Progenitor cell of endocrine pancreas (in vitro differentiated cells): Measurements from ENCODE around the gene NR2F6. TPM values are rescaled to one million over a fixed set of nuclear protein-coding genes. Genes with fewer than 3 reads are reported as not detected.

ENCODE experiments used
- DNase-seq: peaks from one replicate; pipeline ENCODE4 v3.0.0; 2021; ENCODE audit warnings: low spot score; ENCODE audit not compliant: unreplicated experiment
- H3K27ac Mint-ChIP-seq: 2 replicates; pipeline ENCODE4 v1.8.0; 2021; ENCODE audit warnings: mild to moderate bottlenecking, moderate library complexity, mixed read lengths
- H3K27me3 Mint-ChIP-seq: 2 replicates; pipeline ENCODE4 v1.8.0; 2021; ENCODE audit warnings: mixed read lengths
- H3K36me3 Mint-ChIP-seq: 2 replicates; pipeline ENCODE4 v1.8.0; 2022; ENCODE audit warnings: mixed read lengths; ENCODE audit not compliant: insufficient read depth
- H3K4me1 Mint-ChIP-seq: 2 replicates; pipeline ENCODE4 v1.8.0; 2021; ENCODE audit warnings: low read depth, mixed read lengths
- H3K4me3 Mint-ChIP-seq: 2 replicates; pipeline ENCODE4 v1.8.0; 2021; ENCODE audit warnings: low read depth, mild to moderate bottlenecking, moderate library complexity, mixed read lengths
- H3K9me3 Mint-ChIP-seq: 2 replicates; pipeline ENCODE4 v1.8.0; 2021; ENCODE audit warnings: low read depth, mixed read lengths
- CTCF ChIP-seq: fragments of 200-600 bp; sonication (generic); IDR thresholded peaks from one replicate; pipeline ENCODE4 v1.5.0; 2021; ENCODE audit warnings: antibody characterized with exemption, mild to moderate bottlenecking; ENCODE audit not compliant: unreplicated experiment
- total RNA-seq: library from RNA; stranded (reverse); gene quantifications from 2 replicates; pipeline ENCODE4 v1.2.1, GENCODE V29; 2021

Gene NR2F6
- total RNA-seq, 1 donor from 2014 or later: 150 TPM

GRCh38 chr19:17286752-17287151, 41.0 kb upstream of the NR2F6 start:
- TF ChIP-seq CTCF: no peak
- DNase-seq: no peak
- H3K4me3 Mint-ChIP-seq: no peak overlapping the region
- no peaks in the 10 kb centered on the region for H3K9me3 Mint-ChIP-seq
- no peak overlapping the region for H3K27ac Mint-ChIP-seq
- H3K27me3 Mint-ChIP-seq: peaks cover 3% of the 10 kb centered on the region
- no peaks in the 10 kb centered on the region for H3K4me1 Mint-ChIP-seq
- H3K36me3 Mint-ChIP-seq: no peaks in the 10 kb centered on the region

- Mint-ChIP-seq H3K4me1 (no peaks in the 10 kb centered on the region), H3K27ac (no peak overlapping the region), H3K9me3 (no peaks in the 10 kb centered on the region), H3K27me3 (peaks cover 6% of the 10 kb centered on the region), H3K36me3 (no peaks in the 10 kb centered on the region), H3K4me3 (no peak overlapping the region)
- DNase-seq: no peak
- no peak for TF ChIP-seq CTCF
Observed at GRCh38 chr19:17286263-17286662, 40.5 kb upstream of the NR2F6 start.

- H3K27me3 Mint-ChIP-seq: peaks cover 7% of the 10 kb centered on the region
- H3K36me3 Mint-ChIP-seq: no peaks in the 10 kb centered on the region
- H3K27ac Mint-ChIP-seq: no peak overlapping the region
- H3K4me3 Mint-ChIP-seq: no peak overlapping the region
- no peaks in the 10 kb centered on the region for H3K9me3 Mint-ChIP-seq
- H3K4me1 Mint-ChIP-seq: no peaks in the 10 kb centered on the region
- TF ChIP-seq CTCF: no peak
- DNase-seq: no peak
Observed at GRCh38 chr19:17285415-17286135, 39.9 kb upstream of the NR2F6 start.

- Mint-ChIP-seq H3K4me3 (no peak overlapping the region), H3K4me1 (no peaks in the 10 kb centered on the region), H3K9me3 (no peaks in the 10 kb centered on the region), H3K36me3 (peaks cover 2% of the 10 kb centered on the region), H3K27ac (no peak overlapping the region), H3K27me3 (peaks cover 7% of the 10 kb centered on the region)
- no peak for DNase-seq
- TF ChIP-seq CTCF: no peak
Observed at GRCh38 chr19:17283504-17283996, 37.8 kb upstream of the NR2F6 start.

GRCh38 chr19:17282488-17283125, 36.9 kb upstream of the NR2F6 start:
- Mint-ChIP-seq H3K27me3 (peaks cover 7% of the 10 kb centered on the region), H3K4me3 (peak overlapping the region; percentile 67), H3K36me3 (peaks cover 3% of the 10 kb centered on the region), H3K27ac (no peak overlapping the region), H3K4me1 (no peaks in the 10 kb centered on the region), H3K9me3 (no peaks in the 10 kb centered on the region)
- peak; percentile 97 for TF ChIP-seq CTCF
- peak; percentile 86 for DNase-seq
